Ascending aorta (tissue), 2 donors: ENCODE results near the gene AK3. TPM values are rescaled to one million over a fixed set of nuclear protein-coding genes. Genes with fewer than 3 reads are reported as not detected.

Source experiments
- DNase-seq, 2 donors: peaks; one replicate each; pipeline ENCODE4 v3.0.0-alpha.2; 2019; ENCODE audit warnings: low spot score in 2 of 2
- H3K27ac ChIP-seq, 2 donors: fragments of 200-600 bp; sonication (generic); one replicate each; pipeline ENCODE4 v1.5.1; 2016 to 2017; ENCODE audit warnings: mild to moderate bottlenecking in 1 of 2
- H3K27me3 ChIP-seq: fragments of 200-600 bp; sonication (generic); one replicate; pipeline ENCODE4 v1.5.1; 2017
- H3K36me3 ChIP-seq, 2 donors: fragments of 200-600 bp; sonication (generic); one replicate each; pipeline ENCODE4 v1.5.1; 2016
- H3K4me1 ChIP-seq, 2 donors: fragments of 200-600 bp; sonication (generic); one replicate each; pipeline ENCODE4 v1.5.1; 2016 to 2017; ENCODE audit warnings: mild to moderate bottlenecking in 1 of 2
- H3K4me3 ChIP-seq, 2 donors: fragments of 200-600 bp; sonication (generic); one replicate each; pipeline ENCODE4 v1.5.1; 2016 to 2017; ENCODE audit warnings: mild to moderate bottlenecking in 1 of 2
- H3K9me3 ChIP-seq, 2 donors: fragments of 200-600 bp; sonication (generic); one replicate each; pipeline ENCODE4 v1.5.1; 2016
- intact Hi-C: fragments of 100-400 bp; cut with DNase I; formaldehyde crosslinking; loops from one replicate; pipeline ENCODE4 v1.15.1; 2023
- total RNA-seq: library from RNA; depleted of rRNA; stranded (reverse); fragments of >200 nt; gene quantifications from one replicate; pipeline ENCODE4 v1.1.0, GENCODE V29; 2016
- TF ChIP-seq, protein P1 (sequence below), 3 experiments: fragments of 200-600 bp in 2 of 3; fragments of 450-650 bp in 1 of 3; sonication (generic) in 2 of 3; IDR thresholded peaks; one replicate each; pipeline ENCODE4 v1.5.1; 2016 to 2019; ENCODE audit warnings: antibody characterized with exemption in 3 of 3, mild to moderate bottlenecking in 1 of 3, moderate library complexity in 1 of 3

AK3 gene
- total RNA-seq, 1 donor from 2014 or later, result 37.1 TPM

GRCh38 chr9:4768681-4769080, 27.7 kb upstream of the AK3 start:
- Histone ChIP-seq H3K4me1 (no peaks in the 10 kb centered on the region), H3K9me3 (no peaks in the 10 kb centered on the region), H3K36me3 (no peaks in the 10 kb centered on the region), H3K4me3 (no peak overlapping the region), H3K27ac (no peak overlapping the region), H3K27me3 (no peaks in the 10 kb centered on the region)
- no peak for DNase-seq
- intact Hi-C loops, result loop anchor here (10.0 kb wide), 2 partner anchors 296 to 496 kb away; no protein-coding TSS in a partner anchor
- TF ChIP-seq, protein P1, sequence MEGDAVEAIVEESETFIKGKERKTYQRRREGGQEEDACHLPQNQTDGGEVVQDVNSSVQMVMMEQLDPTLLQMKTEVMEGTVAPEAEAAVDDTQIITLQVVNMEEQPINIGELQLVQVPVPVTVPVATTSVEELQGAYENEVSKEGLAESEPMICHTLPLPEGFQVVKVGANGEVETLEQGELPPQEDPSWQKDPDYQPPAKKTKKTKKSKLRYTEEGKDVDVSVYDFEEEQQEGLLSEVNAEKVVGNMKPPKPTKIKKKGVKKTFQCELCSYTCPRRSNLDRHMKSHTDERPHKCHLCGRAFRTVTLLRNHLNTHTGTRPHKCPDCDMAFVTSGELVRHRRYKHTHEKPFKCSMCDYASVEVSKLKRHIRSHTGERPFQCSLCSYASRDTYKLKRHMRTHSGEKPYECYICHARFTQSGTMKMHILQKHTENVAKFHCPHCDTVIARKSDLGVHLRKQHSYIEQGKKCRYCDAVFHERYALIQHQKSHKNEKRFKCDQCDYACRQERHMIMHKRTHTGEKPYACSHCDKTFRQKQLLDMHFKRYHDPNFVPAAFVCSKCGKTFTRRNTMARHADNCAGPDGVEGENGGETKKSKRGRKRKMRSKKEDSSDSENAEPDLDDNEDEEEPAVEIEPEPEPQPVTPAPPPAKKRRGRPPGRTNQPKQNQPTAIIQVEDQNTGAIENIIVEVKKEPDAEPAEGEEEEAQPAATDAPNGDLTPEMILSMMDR (IDR thresholded peaks at IDR 0.05), result no peak

DNA sequence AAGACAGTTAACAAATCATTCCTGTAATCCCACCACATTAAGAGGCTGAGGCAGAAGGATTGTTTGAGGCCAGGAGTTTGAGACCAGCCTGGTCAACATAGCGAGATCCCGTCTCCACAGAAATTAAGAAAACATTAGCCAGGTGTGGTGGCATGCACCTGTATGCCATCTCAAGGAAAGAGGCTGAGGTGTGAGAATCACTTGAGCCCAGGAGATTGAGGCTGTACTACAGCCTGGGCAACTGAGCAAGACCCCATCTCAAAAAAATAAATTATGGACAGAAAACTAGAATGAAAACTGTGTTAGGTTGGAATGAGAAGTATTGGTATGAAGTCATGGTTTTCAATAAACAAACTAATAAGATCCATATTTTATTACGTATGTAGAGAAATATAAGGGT, 23.0 kb upstream of the AK3 start:
- Histone ChIP-seq H3K27ac (no peak overlapping the region), H3K4me1 (peaks cover 0 to 2% of the 10 kb centered on the region in 2 donors), H3K9me3 (no peaks in the 10 kb centered on the region), H3K27me3 (no peaks in the 10 kb centered on the region), H3K36me3 (no peaks in the 10 kb centered on the region), H3K4me3 (no peak overlapping the region)
- intact Hi-C loops, result loop anchor here (10.0 kb wide), 2 partner anchors 301 to 501 kb away; no protein-coding TSS in a partner anchor
- TF ChIP-seq, protein P1 (IDR thresholded peaks at IDR 0.05), result no peak
- DNase-seq, result no peak

- Histone ChIP-seq H3K4me1 (peaks cover 0 to 2% of the 10 kb centered on the region in 2 donors), H3K9me3 (no peaks in the 10 kb centered on the region), H3K27me3 (no peaks in the 10 kb centered on the region), H3K36me3 (no peaks in the 10 kb centered on the region), H3K4me3 (peak overlapping the region; percentile 37 to 38), H3K27ac (peak overlapping the region; percentile 9 to 36)
- peak in 1 of 2 donors; percentile 70 for DNase-seq
- TF ChIP-seq, protein P1 (IDR thresholded peaks at IDR 0.05), result no peak
- intact Hi-C loops, result loop anchor here (1.0 to 10.0 kb wide), 4 partner anchors 30 to 502 kb away; partner anchors contain the start of gene RCL1
Measured at GRCh38 chr9:4762886-4763541, 22.0 kb upstream of the AK3 start.

- Histone ChIP-seq H3K9me3 (no peaks in the 10 kb centered on the region), H3K27me3 (no peaks in the 10 kb centered on the region), H3K4me1 (peaks cover 0 to 2% of the 10 kb centered on the region in 2 donors), H3K4me3 (peak overlapping the region; percentile 37 to 38), H3K36me3 (no peaks in the 10 kb centered on the region), H3K27ac (peak overlapping the region; percentile 9 to 36)
- peak in 1 of 2 donors; percentile 86 for DNase-seq
- intact Hi-C loops, result loop anchor here (2.0 to 10.0 kb wide), 3 partner anchors 31 to 503 kb away; partner anchors contain the start of gene RCL1
- TF ChIP-seq, protein P1 (IDR thresholded peaks at IDR 0.05), result peak; percentile 72 to 78 (median 78)
Measured at GRCh38 chr9:4762108-4762885, 21.3 kb upstream of the AK3 start.

- H3K27me3 ChIP-seq, result no peaks in the 10 kb centered on the region
- H3K36me3 ChIP-seq, result no peaks in the 10 kb centered on the region
- no peaks in the 10 kb centered on the region for H3K9me3 ChIP-seq
- H3K4me3 ChIP-seq, result no peak overlapping the region
- no peak overlapping the region for H3K27ac ChIP-seq
- DNase-seq, result no peak
- TF ChIP-seq, protein P1 (IDR thresholded peaks at IDR 0.05), result no peak
- peaks cover 0 to 2% of the 10 kb centered on the region in 2 donors for H3K4me1 ChIP-seq
- intact Hi-C loops, result loop anchor here (10.0 kb wide), 2 partner anchors 305 to 505 kb away; no protein-coding TSS in a partner anchor
Measured at GRCh38 chr9:4760122-4760521, 19.1 kb upstream of the AK3 start.
